Measurements from ENCODE around the gene LHX8.

Gene LHX8

DNA sequence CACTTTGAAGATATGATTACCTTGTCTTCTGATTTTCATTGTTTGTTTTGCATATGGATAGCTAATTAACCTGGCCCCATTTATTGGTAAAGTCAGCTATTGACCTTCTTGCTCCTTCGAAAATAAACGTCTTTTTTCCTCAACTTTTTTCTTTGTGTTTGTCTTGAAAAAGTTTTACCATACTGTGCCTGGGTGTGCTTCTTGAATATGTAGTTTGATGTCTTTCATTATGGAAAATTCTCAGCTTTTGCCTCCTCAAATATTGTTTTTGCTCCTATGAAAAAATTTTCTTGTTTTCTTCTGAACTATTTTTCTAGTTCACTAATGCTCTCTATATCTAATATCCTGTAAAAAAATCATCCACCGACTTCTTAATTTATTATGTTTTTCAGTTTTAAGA lies 25.0 kb downstream of the LHX8 start:
- H3K4me3 ChIP-seq (ENCODE audit: low read depth, low read length) = no peak overlapping the region
- TF ChIP-seq, protein P1, sequence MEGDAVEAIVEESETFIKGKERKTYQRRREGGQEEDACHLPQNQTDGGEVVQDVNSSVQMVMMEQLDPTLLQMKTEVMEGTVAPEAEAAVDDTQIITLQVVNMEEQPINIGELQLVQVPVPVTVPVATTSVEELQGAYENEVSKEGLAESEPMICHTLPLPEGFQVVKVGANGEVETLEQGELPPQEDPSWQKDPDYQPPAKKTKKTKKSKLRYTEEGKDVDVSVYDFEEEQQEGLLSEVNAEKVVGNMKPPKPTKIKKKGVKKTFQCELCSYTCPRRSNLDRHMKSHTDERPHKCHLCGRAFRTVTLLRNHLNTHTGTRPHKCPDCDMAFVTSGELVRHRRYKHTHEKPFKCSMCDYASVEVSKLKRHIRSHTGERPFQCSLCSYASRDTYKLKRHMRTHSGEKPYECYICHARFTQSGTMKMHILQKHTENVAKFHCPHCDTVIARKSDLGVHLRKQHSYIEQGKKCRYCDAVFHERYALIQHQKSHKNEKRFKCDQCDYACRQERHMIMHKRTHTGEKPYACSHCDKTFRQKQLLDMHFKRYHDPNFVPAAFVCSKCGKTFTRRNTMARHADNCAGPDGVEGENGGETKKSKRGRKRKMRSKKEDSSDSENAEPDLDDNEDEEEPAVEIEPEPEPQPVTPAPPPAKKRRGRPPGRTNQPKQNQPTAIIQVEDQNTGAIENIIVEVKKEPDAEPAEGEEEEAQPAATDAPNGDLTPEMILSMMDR (IDR thresholded peaks at IDR 0.05; ENCODE audit: borderline replicate concordance, insufficient read depth, low read depth, low read length) = no peak

DNA sequence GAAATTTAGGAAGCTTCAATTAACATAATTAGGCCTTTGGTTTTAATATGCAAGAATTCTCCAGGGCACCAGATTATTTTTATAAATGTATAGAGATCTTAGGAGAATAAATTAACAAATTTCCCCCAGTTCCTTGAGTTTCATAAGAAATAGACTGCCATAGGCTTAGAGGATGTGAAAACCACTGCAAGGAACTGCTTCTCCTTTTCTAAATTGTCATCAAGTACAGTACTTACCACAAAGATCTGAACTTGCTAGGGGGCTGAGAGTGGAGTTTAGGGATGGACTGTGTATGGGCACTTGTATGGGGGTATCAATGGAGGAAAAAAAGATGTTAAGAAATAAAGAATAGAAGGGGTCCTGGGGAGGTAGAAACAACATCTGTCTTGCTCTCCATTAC lies 31.1 kb downstream of the LHX8 start:
- TF ChIP-seq, protein P1 (IDR thresholded peaks at IDR 0.05; ENCODE audit: borderline replicate concordance, insufficient read depth, low read depth, low read length) = no peak
- no peak overlapping the region for H3K4me3 ChIP-seq (ENCODE audit: low read depth, low read length)

GRCh38 chr1:75166821-75167220 lies 32.6 kb downstream of the LHX8 start:
- no peak overlapping the region for H3K4me3 ChIP-seq (ENCODE audit: low read depth, low read length)
- TF ChIP-seq, protein P1 (IDR thresholded peaks at IDR 0.05; ENCODE audit: borderline replicate concordance, insufficient read depth, low read depth, low read length) = no peak

- no peak overlapping the region for H3K4me3 ChIP-seq (ENCODE audit: low read depth, low read length)
- TF ChIP-seq, protein P1 (IDR thresholded peaks at IDR 0.05; ENCODE audit: borderline replicate concordance, insufficient read depth, low read depth, low read length) = no peak
Observed at GRCh38 chr1:75170011-75170410, 35.8 kb downstream of the LHX8 start.

- no peak overlapping the region for H3K4me3 ChIP-seq (ENCODE audit: low read depth, low read length)
- TF ChIP-seq, protein P1 (IDR thresholded peaks at IDR 0.05; ENCODE audit: borderline replicate concordance, insufficient read depth, low read depth, low read length) = no peak
Observed at GRCh38 chr1:75170981-75171380, 36.8 kb downstream of the LHX8 start.

DNA sequence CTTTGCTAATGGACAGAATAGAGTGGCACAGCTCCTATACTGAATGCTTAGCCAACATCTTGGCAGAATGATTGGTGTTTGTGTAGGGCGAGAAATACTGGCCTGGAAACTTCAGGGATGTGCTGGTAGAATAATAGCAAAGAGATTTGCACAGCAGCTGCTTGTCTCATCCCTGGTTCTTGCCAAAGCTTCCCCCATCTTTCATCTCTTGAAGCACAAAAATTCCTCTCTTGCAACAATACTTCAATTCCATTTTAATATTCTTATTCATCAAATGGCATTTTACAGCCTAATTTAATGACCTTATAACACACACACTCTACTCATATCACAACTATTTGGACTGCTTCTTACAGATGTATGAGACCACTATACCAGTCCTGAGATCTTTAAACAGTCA lies 37.7 kb downstream of the LHX8 start:
- TF ChIP-seq, protein P1 (IDR thresholded peaks at IDR 0.05; ENCODE audit: borderline replicate concordance, insufficient read depth, low read depth, low read length) = no peak
- H3K4me3 ChIP-seq (ENCODE audit: low read depth, low read length) = no peak overlapping the region

DNA sequence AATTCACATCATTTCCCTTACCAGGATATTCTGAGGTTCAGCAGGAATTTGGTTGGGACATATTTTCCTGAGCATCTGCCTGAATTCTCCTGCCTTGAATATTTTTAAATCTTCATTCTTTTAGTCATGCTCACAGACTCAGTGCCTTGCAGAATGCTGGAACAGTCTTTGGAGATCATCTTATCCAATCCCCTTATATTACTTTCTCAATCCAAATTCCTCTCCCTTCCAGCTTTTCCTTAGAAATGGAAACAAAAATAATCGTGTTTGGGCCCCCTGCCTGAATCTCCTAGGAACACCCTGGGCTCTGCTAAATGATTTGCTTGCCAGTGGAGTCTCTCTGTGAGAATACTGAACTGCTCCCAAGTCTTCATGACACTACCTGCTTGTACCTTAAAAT lies 38.4 kb downstream of the LHX8 start:
- TF ChIP-seq, protein P1 (IDR thresholded peaks at IDR 0.05; ENCODE audit: borderline replicate concordance, insufficient read depth, low read depth, low read length) = no peak
- no peak overlapping the region for H3K4me3 ChIP-seq (ENCODE audit: low read depth, low read length)

All from GM12875 (cell line).